GM18858 (cell line): ENCODE results near the gene SMIM33.
"Not testable (repeated sequence)": the region's sequence is repeated elsewhere in the genome, so short reads cannot be mapped to it uniquely, and the experiment has no call there.

Source experiments
- ATAC-seq: cut with Tn5 transposase; IDR thresholded peaks from one replicate; pipeline ENCODE4 v1.9.1; 2021; ENCODE audit not compliant: unreplicated experiment

The SMIM33 gene

DNA sequence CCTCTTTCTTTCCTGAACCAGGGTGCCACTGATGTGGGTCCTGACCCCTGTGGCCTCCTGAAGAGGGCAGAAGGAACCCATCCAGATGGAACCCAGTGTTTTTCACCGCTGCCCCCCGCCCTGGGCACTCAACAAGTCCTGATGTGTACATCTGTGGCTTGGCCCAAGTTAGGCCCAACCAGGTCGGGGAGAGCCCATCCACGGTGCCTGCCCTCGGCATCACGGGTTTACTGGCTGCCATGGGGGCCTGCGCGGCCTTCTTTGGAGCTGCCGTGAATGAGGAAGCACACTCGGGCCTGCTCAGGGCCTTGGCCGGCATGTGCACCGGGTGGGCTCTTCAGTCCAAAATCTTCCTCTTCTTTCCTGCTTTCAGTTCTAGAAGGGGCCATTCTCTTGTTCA, 14.0 kb upstream of the SMIM33 start:
- ATAC-seq, result no peak

DNA sequence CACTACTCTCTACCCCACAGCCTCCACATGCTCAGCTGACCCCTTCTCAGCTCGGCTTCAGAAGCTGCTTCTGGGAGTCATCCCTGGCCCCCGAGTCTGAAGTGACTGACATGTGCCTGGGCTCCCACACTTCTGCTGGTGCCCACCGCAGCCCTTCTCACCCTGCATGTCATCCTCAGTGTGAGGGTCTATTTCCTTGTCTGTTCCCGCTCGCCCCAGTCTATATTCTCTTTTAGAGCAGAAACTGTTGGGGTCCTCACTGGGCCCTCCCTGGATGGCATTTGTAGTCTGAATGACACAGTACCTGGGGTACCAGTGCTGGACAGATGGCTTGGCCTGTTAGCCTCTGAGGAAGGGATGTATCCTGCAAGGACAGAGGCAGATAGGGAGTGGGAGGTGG, 13.6 kb upstream of the SMIM33 start:
- ATAC-seq, result no peak

DNA sequence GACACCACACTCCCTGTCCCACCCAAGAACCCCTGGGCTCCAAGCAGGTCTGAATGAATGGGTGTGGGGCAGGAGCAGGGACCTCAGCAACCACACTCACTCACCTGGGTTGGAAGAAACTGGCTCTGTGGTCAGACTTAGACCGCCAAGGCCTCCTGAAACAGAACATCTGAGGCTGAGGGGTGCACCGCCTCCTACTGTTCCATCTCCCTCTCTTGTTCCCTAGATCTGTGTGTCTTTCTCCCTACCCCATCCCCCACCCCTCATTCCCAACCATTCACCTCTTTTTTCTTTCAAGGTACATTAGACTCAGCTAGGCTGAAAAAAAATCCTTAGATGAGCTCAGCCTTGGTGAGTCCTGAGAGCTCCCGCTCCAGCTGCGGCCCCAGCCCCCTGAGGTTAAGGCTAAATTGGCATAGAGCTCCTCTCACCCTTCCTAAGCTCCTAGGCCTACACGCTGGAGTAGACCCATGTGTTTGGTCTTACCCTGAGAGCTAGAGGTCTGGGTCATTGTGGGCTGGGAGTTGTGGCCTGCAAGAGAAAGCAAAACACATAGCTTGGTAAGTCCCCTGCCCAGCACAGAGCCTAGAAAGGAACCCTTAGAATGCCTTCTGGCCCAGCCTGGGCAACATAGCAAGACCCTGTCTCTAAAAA, 13.0 kb upstream of the SMIM33 start:
- no peak for ATAC-seq

DNA sequence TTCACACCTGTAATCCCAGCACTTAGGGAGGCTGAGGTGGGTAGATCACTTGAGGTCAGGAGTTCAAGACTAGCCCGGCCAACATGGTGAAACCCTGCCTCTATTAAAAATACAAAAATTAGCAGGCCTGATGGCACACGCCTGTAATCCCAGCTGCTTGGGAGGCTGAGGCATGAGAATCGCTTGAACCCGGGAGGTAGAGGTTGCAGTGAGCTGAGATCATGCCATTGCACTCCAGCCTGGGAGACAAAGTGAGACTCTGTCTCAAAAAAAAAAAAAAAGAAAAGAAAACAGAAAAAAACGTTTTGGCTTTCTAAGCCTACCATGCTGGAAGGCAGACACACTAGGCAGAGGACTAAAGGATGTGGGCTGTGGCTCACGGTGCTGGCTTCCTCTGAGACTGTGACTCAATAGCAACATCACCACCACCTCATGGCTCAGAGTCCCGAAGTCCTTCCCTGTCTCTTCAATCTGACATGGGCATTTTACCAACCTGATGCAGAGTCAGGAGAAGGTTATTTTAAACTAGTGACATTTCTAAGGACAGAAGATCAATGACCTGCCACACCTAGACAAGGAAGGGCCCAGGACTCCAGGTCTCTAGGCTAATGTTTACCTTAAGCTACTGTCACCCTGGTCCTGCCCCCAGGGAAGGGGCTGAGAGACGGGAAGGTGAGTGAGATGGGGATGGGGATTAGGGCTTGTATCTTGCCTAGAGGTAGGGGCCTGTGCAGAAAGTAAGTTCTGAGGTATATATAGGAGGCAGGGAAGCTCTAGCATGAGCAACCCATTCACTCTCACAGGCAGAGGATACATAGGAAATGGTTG, 12.0 kb upstream of the SMIM33 start:
- no peak for ATAC-seq

DNA sequence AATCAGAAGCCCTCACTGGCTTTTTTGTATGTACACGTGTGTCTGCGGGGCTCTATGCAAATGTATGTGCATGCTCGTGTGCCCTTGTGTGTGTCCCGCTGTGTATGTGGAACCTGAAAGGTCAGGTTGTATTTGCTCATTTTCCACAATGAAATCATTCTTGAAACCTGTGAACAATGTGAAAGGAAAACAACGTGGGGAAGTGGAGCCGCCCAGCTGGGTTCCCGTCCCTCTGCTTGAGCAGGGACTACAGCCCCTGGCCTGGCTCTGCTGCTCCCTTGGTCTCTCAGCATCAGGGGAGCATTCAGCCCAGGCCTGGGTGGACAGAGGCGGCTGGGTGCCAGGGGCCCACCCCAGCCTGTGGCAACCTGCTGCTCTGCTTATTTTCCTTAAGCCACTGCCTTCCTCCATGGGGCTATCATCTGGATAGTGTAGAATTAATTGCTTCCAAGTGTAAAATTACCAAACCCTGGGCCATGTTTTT, 11.3 kb upstream of the SMIM33 start:
- no peak for ATAC-seq

DNA sequence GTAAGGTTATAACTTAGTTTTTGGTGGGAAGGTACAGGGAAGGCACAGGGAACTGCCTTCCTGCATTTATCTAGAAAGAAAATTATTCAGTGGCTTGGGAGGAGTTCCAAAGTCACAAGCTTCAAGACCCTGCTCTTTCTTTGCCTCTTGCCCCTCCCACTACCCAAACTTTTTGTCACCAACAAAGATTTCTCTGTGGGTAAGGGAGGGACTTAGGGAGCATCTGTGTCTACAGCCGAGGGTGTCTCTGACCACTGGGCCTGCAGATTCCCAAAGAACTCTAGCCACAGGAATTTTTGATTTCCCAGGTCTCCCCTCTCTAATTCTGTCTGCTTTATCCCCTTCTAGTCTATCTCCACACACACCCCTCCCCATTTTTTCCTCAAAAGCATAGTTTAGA, 10.3 kb upstream of the SMIM33 start:
- ATAC-seq, result no peak

DNA sequence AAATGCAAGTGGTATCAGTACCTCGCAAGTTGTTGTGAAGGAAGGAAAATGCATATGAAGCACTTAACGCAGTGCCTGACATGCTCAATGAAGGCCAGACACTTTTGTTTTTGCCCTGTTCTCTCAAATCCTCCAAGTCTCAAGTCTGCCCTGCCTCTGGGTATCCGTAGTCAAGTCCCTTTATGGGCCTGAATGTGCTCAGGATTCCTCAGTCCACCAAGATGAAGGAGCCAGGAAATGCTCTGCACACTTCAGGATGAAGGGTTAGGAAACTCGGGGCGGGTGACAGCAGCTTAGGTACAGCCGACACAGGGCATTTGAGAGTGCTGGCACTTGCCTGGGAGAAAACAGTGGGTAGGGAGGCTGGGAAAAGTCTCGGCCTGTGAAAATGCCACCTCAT, 9.6 kb upstream of the SMIM33 start:
- ATAC-seq, result no peak

DNA sequence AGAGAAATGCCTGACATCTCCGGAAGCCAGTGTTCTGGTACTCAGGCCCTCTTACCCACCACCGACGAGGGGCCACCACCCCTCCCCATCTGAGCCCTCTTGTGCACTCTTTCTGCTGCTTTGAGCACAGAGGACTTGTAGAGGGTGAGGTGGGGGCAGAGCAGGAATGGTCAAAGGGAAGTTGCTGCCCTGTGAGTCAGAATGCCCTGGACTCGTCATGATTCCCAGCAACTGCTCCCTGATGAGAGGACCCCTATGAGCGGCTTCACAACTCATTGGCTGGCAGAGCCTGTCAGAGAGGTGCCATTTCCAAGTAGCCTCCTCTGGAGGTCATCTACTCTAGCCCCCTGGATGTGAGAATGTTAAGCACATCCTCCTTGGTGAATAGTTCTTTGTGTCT, 9.1 kb upstream of the SMIM33 start:
- ATAC-seq, result no peak

DNA sequence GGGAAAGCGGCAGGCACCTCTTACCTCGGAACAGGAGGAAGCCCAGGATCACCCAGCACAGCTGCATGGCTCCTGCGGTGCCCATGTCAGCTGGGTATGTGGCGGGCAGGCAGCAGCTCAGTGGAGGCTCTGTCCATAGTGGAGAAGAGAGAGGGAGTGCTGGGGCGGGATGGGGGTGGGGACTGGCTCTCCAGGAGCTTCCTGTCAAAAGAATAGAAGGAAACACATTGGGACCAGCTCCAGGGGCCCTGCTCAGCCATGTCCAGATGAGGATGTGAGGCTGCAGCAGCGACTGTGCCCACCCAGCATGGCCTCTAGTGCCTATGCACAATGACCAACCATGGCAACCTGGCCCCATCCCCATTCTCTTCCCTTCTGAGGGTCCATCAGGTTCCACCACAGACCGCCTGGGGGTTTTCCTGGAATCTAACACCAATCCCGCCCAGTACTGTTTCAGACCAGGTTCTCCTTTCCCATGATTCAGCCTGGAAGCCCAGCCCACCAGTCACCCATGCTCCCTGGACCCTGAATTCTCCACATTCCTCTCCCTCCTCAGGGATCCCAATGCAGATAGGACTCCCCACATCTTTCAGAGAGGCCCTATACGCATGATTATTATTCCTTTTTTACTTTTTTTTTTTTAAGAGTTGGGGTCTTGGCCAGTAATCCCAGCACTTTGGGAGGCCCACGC, 8.1 kb upstream of the SMIM33 start, which contains the start of gene ECSCR:
ECSCR (minus strand) TSS at position 158 of the 691 bp plus-strand sequence; CDS start at position 85, 73 bp downstream.
- no peak for ATAC-seq

DNA sequence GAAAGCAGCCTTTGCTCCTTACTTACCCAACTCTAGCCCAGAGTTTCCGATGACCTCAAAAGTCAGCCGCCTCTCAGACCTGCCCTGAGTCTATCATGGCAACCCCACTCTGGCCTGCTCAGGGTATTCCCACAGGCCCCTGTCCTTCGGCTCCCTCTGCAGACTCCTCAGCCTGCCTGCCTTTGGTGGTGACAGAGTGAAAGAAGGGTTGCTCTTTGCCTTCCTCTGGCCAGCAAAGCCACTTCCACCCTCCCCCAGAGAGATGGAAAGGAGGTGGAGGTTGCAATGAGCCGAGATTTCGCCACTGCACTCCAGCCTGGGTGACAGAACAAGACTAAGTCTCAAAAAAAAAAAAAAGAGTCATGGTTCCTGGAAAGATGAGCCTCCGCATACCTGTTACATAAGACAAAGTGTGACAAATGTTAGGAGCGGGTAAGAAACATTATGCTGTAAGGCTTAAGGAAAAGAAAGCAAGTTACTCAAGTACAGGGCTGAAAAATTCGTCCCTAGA, 2.3 kb upstream of the SMIM33 start:
- no peak for ATAC-seq

DNA sequence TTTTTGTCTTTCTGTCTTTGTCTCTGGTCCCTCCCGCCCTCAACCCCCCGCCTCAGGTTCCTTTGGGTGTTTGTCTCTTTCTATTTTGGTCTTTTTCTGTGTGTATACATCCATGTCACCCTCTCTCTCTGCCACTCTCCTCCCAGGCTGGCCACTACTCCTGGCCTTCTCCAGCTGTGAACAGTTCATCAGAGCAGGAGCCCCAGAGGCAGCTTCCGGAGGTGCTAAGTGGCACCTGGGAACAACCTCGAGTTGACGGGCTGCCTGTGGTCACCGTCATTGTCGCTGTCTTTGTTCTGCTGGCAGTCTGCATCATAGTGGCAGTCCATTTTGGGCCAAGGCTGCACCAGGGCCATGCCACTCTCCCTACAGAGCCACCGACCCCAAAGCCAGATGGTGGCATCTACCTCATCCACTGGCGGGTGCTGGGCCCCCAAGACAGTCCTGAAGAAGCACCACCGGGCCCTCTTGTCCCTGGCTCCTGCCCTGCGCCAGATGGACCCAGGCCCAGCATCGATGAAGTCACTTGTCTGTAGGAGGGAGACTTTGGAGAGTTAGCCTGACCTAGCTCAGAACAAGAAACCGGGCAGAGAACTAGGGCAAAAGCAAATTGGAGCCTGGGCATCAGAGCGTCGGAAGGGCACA, 1.7 kb downstream of the SMIM33 start:
- no peak for ATAC-seq

DNA sequence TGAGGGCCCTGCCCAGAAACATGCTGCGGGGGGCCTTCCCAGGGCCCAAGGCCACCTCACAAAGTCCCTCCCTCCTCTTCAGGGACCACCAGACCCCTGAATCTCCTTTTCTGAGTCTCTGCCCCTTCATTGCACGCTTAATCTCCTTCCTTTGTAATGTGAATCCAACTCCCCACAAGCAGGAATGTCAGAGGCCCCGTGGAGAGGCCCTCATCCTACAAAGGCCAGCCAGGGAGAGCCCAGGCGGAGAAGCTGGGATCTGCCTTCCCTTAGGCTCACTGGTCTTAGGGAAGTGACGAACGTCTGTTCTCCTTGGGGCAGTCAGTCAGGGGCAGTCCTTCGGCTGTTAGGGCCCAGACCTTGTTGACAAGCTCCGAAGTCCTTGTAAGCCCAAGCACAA, 2.3 kb downstream of the SMIM33 start:
- no peak for ATAC-seq

DNA sequence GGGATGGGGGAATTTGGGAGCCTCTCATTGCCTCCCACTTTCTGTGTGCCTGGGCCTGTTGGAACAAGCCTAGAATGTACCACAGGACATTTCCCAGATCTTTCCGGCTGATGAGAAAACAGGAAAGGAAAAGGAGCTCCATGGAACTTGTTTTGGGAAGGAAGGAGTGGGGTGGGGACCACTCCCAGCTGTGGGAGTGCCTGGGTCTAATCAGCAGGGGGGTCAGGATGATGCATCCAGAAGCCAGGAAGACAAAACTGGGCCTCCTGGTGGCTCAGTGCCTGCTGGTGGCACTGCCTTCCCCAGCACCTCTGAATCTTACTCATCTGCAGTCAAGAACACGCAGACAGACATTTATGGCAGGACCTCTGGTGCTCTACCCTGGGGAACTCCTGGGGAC, 2.8 kb downstream of the SMIM33 start:
- ATAC-seq, result no peak

DNA sequence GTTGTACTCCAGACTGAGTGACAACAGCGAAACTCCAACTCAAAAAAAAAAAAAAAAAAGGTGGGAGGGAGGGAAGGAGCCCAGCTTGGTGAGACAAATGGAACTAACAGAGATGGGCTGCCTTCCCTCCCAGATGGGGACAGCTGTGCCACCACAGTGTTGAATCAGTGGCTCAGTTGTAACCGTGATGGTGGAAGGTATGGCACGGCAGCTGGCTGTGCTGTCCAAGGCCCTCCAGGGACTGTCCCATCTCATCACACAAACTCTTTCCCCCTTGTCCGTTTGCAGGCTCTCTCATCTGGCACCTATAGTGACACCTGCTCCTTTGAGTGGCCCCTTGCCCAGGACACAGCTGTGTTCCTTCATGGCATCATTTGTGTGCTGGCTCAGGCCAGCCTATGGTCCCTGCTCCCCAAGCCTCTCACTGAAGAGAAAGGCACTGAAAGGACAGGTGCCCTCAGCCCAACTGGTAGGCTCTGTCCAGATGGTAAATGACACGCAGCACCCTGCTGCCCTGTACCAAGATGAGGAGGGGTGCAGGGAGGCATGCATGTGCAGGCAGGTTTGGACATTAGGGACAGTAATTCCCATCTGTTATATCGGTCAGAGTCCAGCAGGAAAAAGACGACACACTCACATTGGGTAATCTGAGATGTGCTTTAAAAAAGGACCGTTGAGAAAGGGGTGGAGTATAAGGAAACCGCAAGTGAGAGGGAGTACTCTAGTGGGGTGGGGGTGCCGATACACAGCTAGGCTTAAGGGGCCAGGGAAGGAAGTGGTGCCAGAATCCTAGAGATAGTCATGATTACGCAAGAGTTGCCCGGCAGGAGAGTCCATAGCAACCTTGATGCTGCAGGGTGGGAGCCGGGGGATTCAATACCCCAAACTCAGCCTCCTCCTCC, 4.3 kb downstream of the SMIM33 start:
- no peak for ATAC-seq

DNA sequence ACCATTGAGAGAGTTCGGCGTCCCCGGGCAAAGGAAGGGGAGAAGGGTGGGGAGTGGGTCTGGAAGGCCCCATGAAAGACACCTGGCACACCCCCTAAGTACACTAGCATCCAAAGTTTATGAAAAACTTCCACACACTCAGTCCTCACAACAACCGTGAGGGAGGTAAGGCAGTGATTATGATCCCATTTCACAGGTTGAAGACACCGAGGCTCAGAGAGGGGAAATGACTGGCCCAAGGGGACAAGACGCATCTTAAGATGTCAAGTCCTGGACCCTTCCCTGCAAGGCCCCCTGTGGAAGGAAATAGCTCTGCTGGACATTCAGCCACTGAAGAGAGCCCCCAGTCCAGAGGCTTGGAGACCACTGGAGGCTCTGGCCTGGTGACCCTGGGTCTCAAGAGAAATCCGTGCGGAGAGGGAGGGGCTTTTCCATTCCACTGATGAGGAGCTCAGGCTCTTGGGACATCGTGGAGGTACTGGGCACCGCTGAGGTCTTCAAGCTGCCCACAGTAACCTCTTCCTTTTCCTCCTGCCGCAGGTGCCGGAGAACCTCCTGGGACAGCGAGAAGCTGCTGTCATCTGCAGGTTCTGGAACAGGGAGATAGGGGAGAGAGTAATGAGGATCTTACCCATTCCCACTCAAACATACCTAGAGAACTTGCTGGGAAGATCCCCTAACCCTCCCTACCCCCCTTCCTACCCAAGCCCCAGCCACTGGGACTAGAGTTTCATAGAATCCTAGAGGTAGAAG, 5.2 kb downstream of the SMIM33 start:
- ATAC-seq, result no peak

DNA sequence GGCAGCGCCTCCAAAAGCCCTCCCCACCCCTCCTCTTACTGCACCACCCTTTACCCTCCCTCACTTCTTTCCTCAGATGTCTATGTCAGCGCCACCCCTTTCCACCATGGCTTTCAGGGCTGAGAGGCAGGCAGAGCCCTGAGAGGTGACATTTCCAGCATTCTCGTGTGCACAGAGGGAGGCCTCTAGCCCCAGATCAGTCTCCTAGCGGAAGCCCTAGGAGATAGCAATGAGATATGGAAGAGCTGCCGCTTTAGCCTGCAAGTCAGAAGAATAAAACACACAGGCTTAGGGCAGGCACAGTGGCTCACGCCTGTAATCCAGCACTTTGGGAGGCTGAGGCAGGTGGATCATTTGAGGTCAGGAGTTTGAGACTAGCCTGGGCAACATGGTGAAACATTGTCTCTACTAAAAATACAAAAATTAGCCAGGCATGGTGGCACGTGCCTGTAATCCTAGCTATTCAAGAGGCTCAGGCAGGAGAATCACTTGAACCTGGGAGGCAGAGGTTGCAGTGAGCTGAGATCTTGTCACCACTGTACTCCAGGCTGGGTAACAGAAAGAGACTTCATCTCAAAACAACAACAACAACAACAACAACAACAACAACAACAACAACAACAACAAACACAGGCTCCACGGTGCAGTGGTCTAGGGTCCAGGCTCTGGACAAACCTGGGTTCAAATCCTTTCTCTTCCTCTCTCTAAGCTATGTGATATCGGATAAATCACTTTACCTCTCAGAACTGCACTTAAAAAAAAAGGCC, 8.0 kb downstream of the SMIM33 start:
- ATAC-seq, result not testable (repeated sequence)

DNA sequence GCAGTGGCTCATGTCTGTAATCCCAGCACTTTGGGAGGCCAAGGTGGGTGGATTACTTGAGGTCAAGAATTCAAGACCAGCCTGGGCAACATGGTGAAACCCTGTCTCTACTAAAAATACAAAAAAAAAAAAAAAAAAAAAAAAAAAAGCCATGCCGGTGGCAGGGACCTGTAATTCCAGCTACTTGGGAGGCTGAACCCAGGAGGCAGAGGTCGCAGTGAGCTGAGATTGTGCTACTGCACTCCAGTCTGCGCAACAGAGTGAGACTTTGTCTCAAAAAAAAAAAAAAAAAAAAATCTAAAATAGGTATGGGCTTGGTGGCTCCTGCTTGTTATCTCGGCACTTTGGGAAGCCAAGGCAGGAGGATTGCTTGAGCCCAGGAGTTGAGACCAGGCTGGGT, 8.9 kb downstream of the SMIM33 start:
- ATAC-seq, result not testable (repeated sequence)

DNA sequence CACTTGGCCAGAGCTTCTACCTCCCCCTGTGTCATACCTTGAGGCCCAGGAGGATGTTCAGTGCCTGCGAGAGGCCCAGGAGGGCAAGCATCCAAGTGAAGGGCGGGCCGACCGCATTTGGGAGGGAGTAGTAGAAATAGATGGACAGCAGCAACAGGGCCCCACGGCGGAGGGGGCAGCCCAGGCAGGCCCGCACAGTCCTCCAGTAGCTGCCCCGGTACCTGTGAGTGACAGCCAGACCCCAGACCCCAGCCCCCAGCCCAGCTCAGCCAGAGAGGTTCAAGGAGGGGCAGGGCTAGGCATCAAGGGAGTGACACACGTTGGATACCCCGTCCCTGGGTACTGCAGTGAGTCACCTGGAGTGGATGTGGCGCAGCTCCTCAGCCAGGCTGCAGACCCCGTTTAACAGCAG, 10.3 kb downstream of the SMIM33 start:
- no peak for ATAC-seq
